Neuronal stem cell (in vitro differentiated cells): ENCODE measurements around the gene AURKA.
A peak's percentile ranks its signal among the peaks of the same experiment; 100 is the strongest.

Experiments used
- DNase-seq: peaks from one replicate; pipeline ENCODE4 v3.0.0-alpha.2; 2013; ENCODE audit warnings: low spot score
- H2AFZ ChIP-seq: one replicate; pipeline ENCODE4 v1.6.1; 2013; ENCODE audit warnings: mild to moderate bottlenecking, low read length, inconsistent platforms
- H2AK5ac ChIP-seq: 2 replicates; pipeline ENCODE4 v1.6.1; 2013; ENCODE audit warnings: low read depth, mild to moderate bottlenecking, inconsistent platforms, low read length, moderate library complexity, mixed read lengths
- H2BK120ac ChIP-seq: 2 replicates; pipeline ENCODE4 v1.6.1; 2013; ENCODE audit warnings: low read depth, mild to moderate bottlenecking, inconsistent platforms, low read length, moderate library complexity, mixed read lengths
- H2BK12ac ChIP-seq: one replicate; pipeline ENCODE4 v1.6.1; 2013; ENCODE audit warnings: low read length, inconsistent platforms
- H2BK15ac ChIP-seq: 2 replicates; pipeline ENCODE4 v1.6.1; 2013; ENCODE audit warnings: mild to moderate bottlenecking, low read length, inconsistent platforms, mixed read lengths
- H2BK5ac ChIP-seq: one replicate; pipeline ENCODE4 v1.6.1; 2013; ENCODE audit warnings: inconsistent platforms, mild to moderate bottlenecking, low read length, moderate library complexity
- H3K14ac ChIP-seq: one replicate; pipeline ENCODE4 v1.6.1; 2013; ENCODE audit warnings: low read length, inconsistent platforms
- H3K18ac ChIP-seq: 2 replicates; pipeline ENCODE4 v1.6.1; 2013; ENCODE audit warnings: low read length, inconsistent platforms
- H3K23ac ChIP-seq: 2 replicates; pipeline ENCODE4 v1.6.1; 2013; ENCODE audit warnings: low read depth, mild to moderate bottlenecking, mixed read lengths, low read length, inconsistent platforms; ENCODE audit not compliant: poor library complexity
- H3K27ac ChIP-seq: replicated peaks from 3 replicates; pipeline ENCODE4 v1.5.1; 2013; ENCODE audit warnings: low read length, inconsistent platforms
- H3K27me3 ChIP-seq, 3 experiments: 2 replicates each; pipeline ENCODE4 v1.6.1; 2013; ENCODE audit warnings: low read length in 3 of 3, mild to moderate bottlenecking in 2 of 3, inconsistent platforms in 1 of 3, low read depth in 1 of 3, mixed read lengths in 1 of 3, moderate library complexity in 1 of 3; ENCODE audit not compliant: control insufficient read depth in 3 of 3, insufficient read depth in 3 of 3
- H3K36me3 ChIP-seq, 2 donors: replicated peaks in 1 of 2; 2 replicates each; pipeline ENCODE4 v1.6.1; 2013; ENCODE audit warnings: low read length in 2 of 2; ENCODE audit not compliant: control insufficient read depth in 2 of 2, insufficient read depth in 2 of 2
- H3K4ac ChIP-seq: 2 replicates; pipeline ENCODE4 v1.6.1; 2013; ENCODE audit warnings: inconsistent platforms, mild to moderate bottlenecking, low read length, moderate library complexity
- H3K4me1 ChIP-seq, 2 donors: 1 replicate in 1 of 2; 2 replicates in 1 of 2; pipeline ENCODE4 v1.6.1; 2013; ENCODE audit warnings: low read length in 2 of 2, low read depth in 1 of 2; ENCODE audit not compliant: control insufficient read depth in 2 of 2, insufficient read depth in 1 of 2
- H3K4me2 ChIP-seq: one replicate; pipeline ENCODE4 v1.6.1; 2013; ENCODE audit warnings: mild to moderate bottlenecking, low read length, inconsistent platforms; ENCODE audit not compliant: insufficient read depth, poor library complexity, severe bottlenecking
- H3K4me3 ChIP-seq, 2 donors: 2 replicates each; pipeline ENCODE4 v1.5.1; 2013; ENCODE audit warnings: low read length in 2 of 2, mild to moderate bottlenecking in 2 of 2, inconsistent platforms in 1 of 2, moderate library complexity in 1 of 2
- H3K79me1 ChIP-seq: one replicate; pipeline ENCODE4 v1.6.1; 2013; ENCODE audit warnings: low read depth, mild to moderate bottlenecking, inconsistent platforms, low read length, moderate library complexity
- H3K9ac ChIP-seq: one replicate; pipeline ENCODE4 v1.6.1; 2013; ENCODE audit warnings: mild to moderate bottlenecking, low read depth, low read length, inconsistent platforms; ENCODE audit not compliant: poor library complexity
- H3K9me3 ChIP-seq, 2 donors: replicated peaks in 1 of 2; 2 replicates each; pipeline versions ENCODE3 to v1.6.1; 2013; ENCODE audit warnings: low read length in 2 of 2, mild to moderate bottlenecking in 2 of 2, inconsistent platforms in 1 of 2, low read depth in 1 of 2, mixed read lengths in 1 of 2, moderate library complexity in 1 of 2; ENCODE audit not compliant: control insufficient read depth in 2 of 2, insufficient read depth in 1 of 2
- H4K8ac ChIP-seq: one replicate; pipeline ENCODE4 v1.6.1; 2013; ENCODE audit warnings: low read depth, mild to moderate bottlenecking, inconsistent platforms, low read length, moderate library complexity
- H4K91ac ChIP-seq: one replicate; pipeline ENCODE4 v1.6.1; 2013; ENCODE audit warnings: low read length, low read depth, mild to moderate bottlenecking, inconsistent platforms; ENCODE audit not compliant: poor library complexity
- WGBS, 2 donors: extraction: QIAGEN DNeasy Blood & Tissue Kit; methylation state at CpG; one replicate each; pipeline ENCODE4 v1.1.7; 2013; ENCODE audit warnings: missing lambda C conversion rate in 2 of 2, mixed read lengths in 1 of 2; ENCODE audit not compliant: insufficient read length in 2 of 2, insufficient replicate concordance in 1 of 2; ENCODE audit errors: extremely low coverage in 2 of 2; 5-methylcytosine and 5-hydroxymethylcytosine counted together

AURKA gene

DNA sequence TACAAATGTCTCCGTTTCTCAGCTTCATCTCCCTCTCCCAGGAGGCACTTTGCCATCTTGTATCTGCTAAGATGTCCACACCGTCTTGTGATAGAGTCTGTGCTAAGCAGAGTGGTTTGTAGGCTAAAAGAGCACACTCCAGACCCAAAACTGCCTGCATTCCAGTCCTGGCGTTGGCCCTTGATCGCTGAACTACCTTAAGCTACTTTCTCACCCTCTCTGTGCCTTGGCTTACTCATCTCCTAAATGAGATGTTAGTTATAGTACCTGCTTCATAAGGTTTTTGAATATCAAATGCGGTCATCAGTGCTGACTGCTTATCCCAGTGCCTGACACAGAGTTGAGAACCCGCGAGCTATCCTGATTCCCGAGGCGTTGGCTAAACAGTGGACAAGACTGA lies 34.0 kb upstream of the AURKA start:
- Histone ChIP-seq H2BK120ac (no peak overlapping the region), H2AFZ (no peak overlapping the region), H3K27me3 (no peaks in the 10 kb centered on the region), H2AK5ac (no peak overlapping the region), H3K4me3 (no peak overlapping the region), H3K79me1 (no peaks in the 10 kb centered on the region), H3K4ac (no peak overlapping the region), H3K27ac (no peak overlapping the region), H3K4me2 (no peak overlapping the region), H2BK12ac (no peak overlapping the region), H3K4me1 (peaks cover 0 to 11% of the 10 kb centered on the region in 2 donors), H3K9me3 (no peaks in the 10 kb centered on the region), H3K9ac (no peak overlapping the region), H4K8ac (no peak overlapping the region), H2BK5ac (no peak overlapping the region), H3K18ac (no peak overlapping the region), H3K14ac (no peak overlapping the region), H4K91ac (no peak overlapping the region), H3K36me3 (no peaks in the 10 kb centered on the region), H3K23ac (no peak overlapping the region), H2BK15ac (no peak overlapping the region)
- WGBS, 2 donors: no CpG with 5 or more reads among the region's 9 CpGs
- DNase-seq: no peak

DNA sequence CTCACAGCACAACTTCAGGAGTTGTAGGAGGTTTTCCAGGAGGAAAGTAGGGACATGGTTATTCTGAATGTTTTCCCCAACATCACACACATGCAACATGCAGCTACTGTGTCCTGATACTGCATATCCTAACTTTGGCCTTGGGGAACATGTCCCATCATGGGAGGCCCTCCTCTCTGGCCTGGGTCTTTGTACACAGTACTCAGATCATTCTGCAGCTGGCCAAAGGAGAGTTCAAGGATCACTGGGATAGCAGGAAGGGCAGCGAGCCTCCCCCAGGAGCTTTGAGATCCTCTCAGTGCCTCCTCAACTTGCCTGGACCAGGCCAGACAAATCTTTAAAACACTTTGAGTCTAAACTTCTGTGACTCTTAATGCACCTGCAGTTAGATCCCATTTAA lies 32.9 kb upstream of the AURKA start:
- Histone ChIP-seq H3K9ac (no peak overlapping the region), H2BK120ac (no peak overlapping the region), H3K4ac (no peak overlapping the region), H2BK5ac (no peak overlapping the region), H3K9me3 (no peaks in the 10 kb centered on the region), H3K27me3 (no peaks in the 10 kb centered on the region), H2BK15ac (no peak overlapping the region), H2BK12ac (no peak overlapping the region), H4K91ac (no peak overlapping the region), H3K14ac (no peak overlapping the region), H3K4me2 (no peak overlapping the region), H3K36me3 (no peaks in the 10 kb centered on the region), H3K18ac (no peak overlapping the region), H2AK5ac (no peak overlapping the region), H3K79me1 (no peaks in the 10 kb centered on the region), H3K4me1 (peaks cover 0 to 11% of the 10 kb centered on the region in 2 donors), H4K8ac (no peak overlapping the region), H3K27ac (no peak overlapping the region), H2AFZ (no peak overlapping the region), H3K4me3 (no peak overlapping the region), H3K23ac (no peak overlapping the region)
- WGBS, 2 donors: no CpG with 5 or more reads among the region's 1 CpG
- DNase-seq: no peak

DNA sequence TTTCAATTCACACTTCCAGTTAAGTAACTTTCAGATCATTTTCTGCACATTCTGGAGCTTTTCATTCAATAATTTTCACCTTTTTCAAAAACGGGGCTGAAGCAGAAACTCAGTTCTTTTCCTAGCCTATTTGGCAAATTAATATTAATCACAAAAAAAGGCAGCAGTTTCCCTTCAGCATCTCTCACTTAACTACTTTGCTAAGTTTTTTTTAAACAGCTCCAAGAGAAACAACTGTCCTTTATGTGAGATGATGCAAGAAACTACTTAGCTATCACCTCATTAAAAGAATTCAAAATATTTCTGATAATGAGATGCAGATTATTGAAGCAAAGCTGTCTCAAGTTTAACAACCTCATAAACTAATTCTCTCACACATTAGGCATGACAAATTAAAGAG lies 31.9 kb upstream of the AURKA start:
- no peaks in the 10 kb centered on the region for H3K27me3 ChIP-seq
- no peak overlapping the region for H4K8ac ChIP-seq
- no peak overlapping the region for H2AK5ac ChIP-seq
- H3K36me3 ChIP-seq: no peaks in the 10 kb centered on the region
- no peak overlapping the region for H3K18ac ChIP-seq
- no peak overlapping the region for H2BK5ac ChIP-seq
- no peak overlapping the region for H2AFZ ChIP-seq
- no peak overlapping the region for H4K91ac ChIP-seq
- no peaks in the 10 kb centered on the region for H3K79me1 ChIP-seq
- no peaks in the 10 kb centered on the region for H3K9me3 ChIP-seq
- H3K27ac ChIP-seq: no peak overlapping the region
- DNase-seq: no peak
- no peak overlapping the region for H3K23ac ChIP-seq
- H2BK12ac ChIP-seq: no peak overlapping the region
- no peak overlapping the region for H2BK120ac ChIP-seq
- H3K4me1 ChIP-seq: peaks cover 0 to 11% of the 10 kb centered on the region in 2 donors
- no peak overlapping the region for H3K14ac ChIP-seq
- no peak overlapping the region for H2BK15ac ChIP-seq
- no peak overlapping the region for H3K4ac ChIP-seq
- H3K9ac ChIP-seq: no peak overlapping the region
- no peak overlapping the region for H3K4me2 ChIP-seq
- no peak overlapping the region for H3K4me3 ChIP-seq
- no CpG with 5 or more reads among the region's 1 CpG for WGBS, 2 donors

DNA sequence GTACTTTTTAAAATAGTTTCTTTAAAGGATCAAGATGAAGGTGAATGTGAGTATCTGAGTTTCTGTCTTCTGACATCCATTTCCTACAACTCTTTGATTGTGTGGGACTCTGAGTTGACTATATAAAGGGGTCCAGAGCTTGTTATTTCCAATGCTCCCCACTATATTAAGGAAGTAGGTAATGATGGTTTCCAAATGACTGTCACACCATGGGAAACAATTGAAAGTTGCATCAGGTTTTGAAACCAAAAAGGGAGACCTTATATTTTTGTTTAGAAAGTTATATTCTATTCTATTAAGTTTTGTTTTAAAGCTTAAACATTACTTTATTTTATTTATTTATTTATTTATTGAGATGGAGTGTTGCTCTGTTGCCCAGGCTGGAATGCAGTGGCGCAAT lies 31.2 kb upstream of the AURKA start:
- no peak overlapping the region for H3K9ac ChIP-seq
- no peak overlapping the region for H2BK15ac ChIP-seq
- H3K23ac ChIP-seq: no peak overlapping the region
- no peak overlapping the region for H4K91ac ChIP-seq
- no peak overlapping the region for H3K14ac ChIP-seq
- WGBS, 2 donors: no CpG with 5 or more reads among the region's 1 CpG
- no peak overlapping the region for H3K4me2 ChIP-seq
- no peak overlapping the region for H3K4ac ChIP-seq
- no peak overlapping the region for H3K4me3 ChIP-seq
- no peak overlapping the region for H2AK5ac ChIP-seq
- H3K36me3 ChIP-seq: no peaks in the 10 kb centered on the region
- no peaks in the 10 kb centered on the region for H3K9me3 ChIP-seq
- H3K79me1 ChIP-seq: no peaks in the 10 kb centered on the region
- no peak overlapping the region for H3K27ac ChIP-seq
- H2BK120ac ChIP-seq: no peak overlapping the region
- no peak for DNase-seq
- H3K4me1 ChIP-seq: peaks cover 0 to 11% of the 10 kb centered on the region in 2 donors
- H2BK12ac ChIP-seq: no peak overlapping the region
- H2BK5ac ChIP-seq: no peak overlapping the region
- no peak overlapping the region for H3K18ac ChIP-seq
- H2AFZ ChIP-seq: peak overlapping the region; percentile 82
- no peak overlapping the region for H4K8ac ChIP-seq
- H3K27me3 ChIP-seq: no peaks in the 10 kb centered on the region
